SK-N-SH (cell line): ENCODE data around the gene DLGAP3. TPM values are rescaled to one million over a fixed set of nuclear protein-coding genes. Genes with fewer than 3 reads are reported as not detected.

Experiments
- CTCF ChIA-PET: fragments of 300-600, 350-600 bp; formaldehyde crosslinking; extraction: SDS; loops from one replicate; lab custom pipeline; 2021; lab: Yijun Ruan, JAX
- POLR2A ChIA-PET: fragments of 350-600 bp; sonication (Branson Sonifier 250); formaldehyde crosslinking; extraction: SDS; loops from one replicate; lab custom pipeline; 2020; ENCODE audit warnings: antibody characterized with exemption, inconsistent platforms; lab: Yijun Ruan, JAX
- DNase-seq: peaks from one replicate; pipeline ENCODE4 v3.0.0; 2012
- H2AFZ ChIP-seq: fragments of 200-600 bp; sonication (generic); 2 replicates; pipeline ENCODE4 v1.8.1; 2016; ENCODE audit warnings: antibody characterized with exemption, mild to moderate bottlenecking, low read depth
- H3F3A ChIP-seq: fragments of 200-600 bp; sonication (generic); replicated peaks from 2 replicates; pipeline ENCODE3; 2016; ENCODE audit warnings: antibody characterized with exemption, mild to moderate bottlenecking; ENCODE audit not compliant: insufficient read depth
- H3K27ac ChIP-seq, 2 experiments: fragments of 200-500 bp in 1 of 2; fragments of 200-600 bp in 1 of 2; sonication (Bioruptor generic) in 1 of 2; sonication (generic), shearing (Covaris generic) in 1 of 2; 2 replicates each; pipeline versions ENCODE4 v1.5.1 to v1.6.1; 2014 to 2016; ENCODE audit warnings: low read depth in 2 of 2, inconsistent platforms in 1 of 2, low read length in 1 of 2, mild to moderate bottlenecking in 1 of 2, mixed read lengths in 1 of 2
- H3K27me3 ChIP-seq: fragments of 200-600 bp; sonication (generic), shearing (Covaris generic); 2 replicates; pipeline ENCODE4 v1.6.1; 2016; ENCODE audit warnings: mixed run types; ENCODE audit not compliant: insufficient read depth
- H3K36me3 ChIP-seq, 2 experiments: fragments of 200-500 bp in 1 of 2; fragments of 200-600 bp in 1 of 2; sonication (Bioruptor generic) in 1 of 2; sonication (generic) in 1 of 2; replicated peaks in 1 of 2; 2 replicates each; pipeline versions ENCODE3 to v1.5.1; 2014 to 2016; ENCODE audit warnings: low read length in 1 of 2, mild to moderate bottlenecking in 1 of 2; ENCODE audit not compliant: insufficient read depth in 2 of 2, control insufficient read depth in 1 of 2
- H3K4me1 ChIP-seq, 2 experiments: fragments of 200-500 bp in 1 of 2; fragments of 200-600 bp in 1 of 2; sonication (Bioruptor generic) in 1 of 2; sonication (generic), shearing (Covaris generic) in 1 of 2; 2 replicates each; pipeline versions ENCODE4 v1.5.1 to v1.6.1; 2014 to 2016; ENCODE audit warnings: low read depth in 1 of 2, low read length in 1 of 2, mixed run types in 1 of 2; ENCODE audit not compliant: insufficient read depth in 2 of 2, control insufficient read depth in 1 of 2
- H3K4me2 ChIP-seq: fragments of 200-600 bp; sonication (generic), shearing (Covaris generic); 2 replicates; pipeline ENCODE4 v1.6.1; 2017; ENCODE audit warnings: mixed run types
- H3K4me3 ChIP-seq, 2 experiments: fragments of 200-500 bp in 1 of 2; fragments of 200-600 bp in 1 of 2; sonication (Bioruptor generic) in 1 of 2; sonication (generic), shearing (Covaris generic) in 1 of 2; 2 replicates each; pipeline versions ENCODE4 v1.5.1 to v1.8.1; 2014 to 2016; ENCODE audit warnings: low read depth in 2 of 2, inconsistent platforms in 1 of 2, low read length in 1 of 2, mild to moderate bottlenecking in 1 of 2, mixed read lengths in 1 of 2, moderate library complexity in 1 of 2
- H3K79me2 ChIP-seq: fragments of 200-600 bp; sonication (generic); 2 replicates; pipeline ENCODE4 v1.8.1; 2017; ENCODE audit warnings: mild to moderate bottlenecking; ENCODE audit not compliant: insufficient read depth
- H3K9ac ChIP-seq: fragments of 200-600 bp; sonication (generic); 2 replicates; pipeline ENCODE4 v1.6.1; 2017; ENCODE audit warnings: mixed run types
- H3K9me2 ChIP-seq: fragments of 200-600 bp; sonication (generic); 2 replicates; pipeline ENCODE4 v1.6.1; 2017; ENCODE audit warnings: mixed run types
- H3K9me3 ChIP-seq: fragments of 200-600 bp; sonication (generic); 2 replicates; pipeline ENCODE4 v1.6.1; 2017; ENCODE audit warnings: mixed run types, mild to moderate bottlenecking, moderate library complexity
- H4K20me1 ChIP-seq: fragments of 200-600 bp; sonication (generic); 2 replicates; pipeline ENCODE4 v1.6.1; 2017; ENCODE audit warnings: mild to moderate bottlenecking, mixed run types; ENCODE audit not compliant: insufficient read depth
- CHD2 ChIP-seq: fragments of 150-350 bp; IDR thresholded peaks from 2 replicates; pipeline ENCODE4 v1.6.1; 2018; ENCODE audit warnings: low read length; ENCODE audit not compliant: partially characterized antibody
- CTCF ChIP-seq: fragments of 200-600 bp; sonication (generic); IDR thresholded peaks from 2 replicates; pipeline ENCODE4 v1.6.1; 2017; ENCODE audit warnings: antibody characterized with exemption, mild to moderate bottlenecking, moderate library complexity
- ELF1 ChIP-seq: IDR thresholded peaks from 2 replicates; pipeline ENCODE4 v1.4.0; 2012
- EP300 ChIP-seq, 2 experiments: IDR thresholded peaks; 2 replicates each; pipeline versions ENCODE4 v1.4.0 to v1.6.1; 2012; ENCODE audit warnings: borderline replicate concordance in 1 of 2, low read depth in 1 of 2, low read length in 1 of 2
- GABPA ChIP-seq: IDR thresholded peaks from 2 replicates; pipeline ENCODE4 v1.4.0; 2012; ENCODE audit warnings: low read depth, mild to moderate bottlenecking
- GATA2 ChIP-seq: sonication (generic); formaldehyde crosslinking; IDR thresholded peaks from 2 replicates; pipeline ENCODE4 v1.5.0; 2020; ENCODE audit warnings: mild to moderate bottlenecking, missing genetic modification reagents
- MAX ChIP-seq: IDR thresholded peaks from 2 replicates; pipeline ENCODE4 v1.4.0; 2012; ENCODE audit warnings: low read depth
- MEF2A ChIP-seq: IDR thresholded peaks from 2 replicates; pipeline ENCODE4 v1.4.0; 2012; ENCODE audit warnings: low read depth, borderline replicate concordance
- NFIC ChIP-seq: IDR thresholded peaks from 2 replicates; pipeline ENCODE4 v1.4.0; 2012; ENCODE audit warnings: borderline replicate concordance
- PBX3 ChIP-seq: IDR thresholded peaks from 2 replicates; pipeline ENCODE4; 2012
- RAD21 ChIP-seq: IDR thresholded peaks from 2 replicates; pipeline ENCODE4 v1.6.1; 2012; ENCODE audit warnings: mild to moderate bottlenecking, low read length
- RXRA ChIP-seq: IDR thresholded peaks from 2 replicates; pipeline ENCODE4 v1.4.0; 2012; ENCODE audit warnings: low read depth, mild to moderate bottlenecking, borderline replicate concordance
- SIN3A ChIP-seq: IDR thresholded peaks from 2 replicates; pipeline ENCODE4 v1.6.1; 2012; ENCODE audit warnings: low read depth, mild to moderate bottlenecking, low read length, moderate library complexity, borderline replicate concordance
- SMC3 ChIP-seq: IDR thresholded peaks from 2 replicates; pipeline ENCODE4 v1.6.1; 2012; ENCODE audit warnings: low read depth, low read length, improper control_type of control experiment
- USF1 ChIP-seq: IDR thresholded peaks from 2 replicates; pipeline ENCODE4 v1.4.0; 2012; ENCODE audit warnings: low read depth, borderline replicate concordance
- USF2 ChIP-seq: fragments of 150-350 bp; IDR thresholded peaks from 2 replicates; pipeline ENCODE4 v1.6.1; 2017; ENCODE audit warnings: antibody characterized with exemption, low read length, low read depth, borderline replicate concordance
- ZBTB33 ChIP-seq: IDR thresholded peaks from 2 replicates; pipeline ENCODE4 v1.4.0; 2012; ENCODE audit warnings: low read depth, borderline replicate concordance
- WGBS: methylation state at CpG from one replicate; pipeline ENCODE4 v1.1.6; 2017; ENCODE audit warnings: low lambda C conversion rate; 5-methylcytosine and 5-hydroxymethylcytosine counted together
- polyA plus RNA-seq, 3 experiments: library from polyadenylated mRNA; depleted of rRNA; stranded (reverse); fragments of >200 nt; gene quantifications; 2 replicates each; pipeline ENCODE4 v1.2.3, GENCODE V29; 2012

Gene DLGAP3
- polyA plus RNA-seq, 1 of the 3 experiments (the other 2 are of a cell fraction): 0.15 TPM

GRCh38 chr1:34899471-34899870 lies 30.0 kb downstream of the DLGAP3 start (continued):
- TF ChIP-seq SIN3A: no peak
- TF ChIP-seq, all 33 proteins: peak for 0

GRCh38 chr1:34898330-34898761 lies 31.1 kb downstream of the DLGAP3 start:
- Histone ChIP-seq H3K9ac (no peak overlapping the region), H3K4me1 (peaks cover 0 to 3% of the 10 kb centered on the region in 2 experiments; a peak in 1 of 4 replicates), H3K79me2 (no peaks in the 10 kb centered on the region), H3K9me2 (no peaks in the 10 kb centered on the region)
- WGBS: 8% methylated on average over 2 of the region's 2 CpGs
- CTCF ChIA-PET: interaction anchor here (0.9 to 1.8 kb wide), 3 partner anchors 32 to 112 kb away, joined by 3 to 8 read pairs (median 7); partner anchors contain the start of gene DLGAP3
- TF ChIP-seq NFIC (peak; percentile 30; the same call in 1 of the 2 replicates), ZBTB33 (no peak), CHD2 (no peak), SMC3 (no peak), EP300 (IDR thresholded peaks at IDR 0.05; ENCODE audit: borderline replicate concordance in 1 of 2, low read depth in 1 of 2, low read length in 1 of 2) (no peak), ELF1 (no peak)
- TF ChIP-seq, all 33 proteins: peak for 1
- H3K9me3 ChIP-seq: no peaks in the 10 kb centered on the region
- H2AFZ ChIP-seq: no peak overlapping the region
- H3K4me2 ChIP-seq: no peak overlapping the region
- H3K27me3 ChIP-seq: no peaks in the 10 kb centered on the region
- H3K4me3 ChIP-seq: no peak overlapping the region
- no peak overlapping the region for H3K27ac ChIP-seq
- H3F3A ChIP-seq: no peaks in the 10 kb centered on the region
- POLR2A ChIA-PET: interaction anchor here (0.6 kb wide), 1 partner anchor 118 kb away, joined by 3 read pairs; no protein-coding TSS in a partner anchor
- DNase-seq: no peak
- no peaks in the 10 kb centered on the region for H4K20me1 ChIP-seq
- H3K36me3 ChIP-seq: no peaks in the 10 kb centered on the region

GRCh38 chr1:34896612-34897011 lies 32.8 kb downstream of the DLGAP3 start:
- no peaks in the 10 kb centered on the region for H3K9me2 ChIP-seq
- no peak overlapping the region for H3K4me3 ChIP-seq
- H3K36me3 ChIP-seq: no peaks in the 10 kb centered on the region
- no peak overlapping the region for H3K4me2 ChIP-seq
- ChIA-PET POLR2A (no interaction called here), CTCF (interaction anchor here (0.6 kb wide), 1 partner anchor 34 kb away, joined by 3 read pairs; no protein-coding TSS in a partner anchor)
- no peak overlapping the region for H2AFZ ChIP-seq
- 7% methylated on average over 1 of the region's 1 CpG for WGBS
- no peaks in the 10 kb centered on the region for H3K79me2 ChIP-seq
- no peak overlapping the region for H3K27ac ChIP-seq
- no peaks in the 10 kb centered on the region for H3K27me3 ChIP-seq
- H3K4me1 ChIP-seq: peaks cover 0 to 3% of the 10 kb centered on the region in 2 experiments; a peak in 1 of 4 replicates
- peaks cover 4% of the 10 kb centered on the region; the same call in 1 of the 2 replicates for H3K9me3 ChIP-seq
- no peaks in the 10 kb centered on the region for H3F3A ChIP-seq
- no peak for DNase-seq
- H3K9ac ChIP-seq: no peak overlapping the region
- H4K20me1 ChIP-seq: no peaks in the 10 kb centered on the region
- TF ChIP-seq ELF1 (no peak), CHD2 (no peak), USF1 (no peak), CTCF (peak; percentile 36), USF2 (no peak), GABPA (no peak), GATA2 (CRISPR knock-in tag) (no peak), NFIC (no peak), RAD21 (peak; percentile 48), RXRA (no peak), SMC3 (0 out of 2 replicates have a peak, but pooled peaks have one; percentile 7), PBX3 (no peak), MAX (no peak), MEF2A (no peak)
